Vagina (tissue), 2 donors: ENCODE data around the gene SERINC4. TPM values are rescaled to one million over a fixed set of nuclear protein-coding genes. Genes with fewer than 3 reads are reported as not detected.
A peak's percentile ranks its signal among the peaks of the same experiment; 100 is the strongest.
"Not testable (repeated sequence)": the region's sequence is repeated elsewhere in the genome, so short reads cannot be mapped to it uniquely, and the experiment has no call there.

Source experiments
- DNase-seq, 2 donors: peaks; one replicate each; pipeline ENCODE4 v3.0.0-alpha.2; 2017; ENCODE audit errors: extremely low spot score in 2 of 2
- H3K27ac ChIP-seq: fragments of 200-600 bp; sonication (generic); one replicate; pipeline ENCODE4 v1.5.1; 2019
- H3K27me3 ChIP-seq: fragments of 200-600 bp; sonication (generic); one replicate; pipeline ENCODE4 v1.5.1; 2019
- H3K36me3 ChIP-seq, 2 donors: fragments of 200-600 bp; sonication (generic); one replicate each; pipeline ENCODE4 v1.5.1; 2017 to 2019
- H3K4me1 ChIP-seq: fragments of 200-600 bp; sonication (generic); one replicate; pipeline ENCODE4 v1.5.1; 2019
- H3K4me3 ChIP-seq, 2 donors: fragments of 200-600 bp; sonication (generic); 1 replicate in 1 of 2; 2 replicates in 1 of 2; pipeline ENCODE4 v1.5.1; 2016 to 2019
- H3K9me3 ChIP-seq: fragments of 200-600 bp; sonication (generic); one replicate; pipeline ENCODE4 v1.5.1; 2019
- CTCF ChIP-seq, 3 experiments: fragments of 450-650 bp in 2 of 3; fragments of 200-600 bp in 1 of 3; sonication (generic) in 1 of 3; IDR thresholded peaks; one replicate each; pipeline ENCODE4 v1.5.1; 2017 to 2019; ENCODE audit warnings: antibody characterized with exemption in 3 of 3, mild to moderate bottlenecking in 2 of 3, moderate library complexity in 2 of 3
- POLR2A ChIP-seq, 2 donors: fragments of 450-650 bp; IDR thresholded peaks; one replicate each; pipeline ENCODE4 v1.6.1; 2017; ENCODE audit warnings: antibody characterized with exemption in 2 of 2, mild to moderate bottlenecking in 2 of 2, moderate library complexity in 2 of 2
- POLR2AphosphoS5 ChIP-seq, 2 donors: sonication (generic); formaldehyde crosslinking; IDR thresholded peaks; one replicate each; pipeline ENCODE4 v1.9.0; 2017; ENCODE audit warnings: antibody characterized with exemption in 2 of 2, mild to moderate bottlenecking in 2 of 2, low read depth in 1 of 2; ENCODE audit not compliant: insufficient read depth in 1 of 2
- intact Hi-C: fragments of 100-400 bp; cut with DNase I; formaldehyde crosslinking; loops from one replicate; pipeline ENCODE4 v1.15.1; 2023
- total RNA-seq: library from RNA; depleted of rRNA; stranded (reverse); fragments of >200 nt; gene quantifications from one replicate; pipeline ENCODE4 v1.2.3, GENCODE V29; 2016

Gene SERINC4
- not detected for total RNA-seq

- Histone ChIP-seq H3K9me3 (no peaks in the 10 kb centered on the region), H3K36me3 (peaks cover 0 to 34% of the 10 kb centered on the region in 2 donors), H3K27ac (peak within 1 kb of the TSS; percentile 99), H3K4me1 (peaks cover 51% of the 10 kb centered on the region), H3K4me3 (peak within 1 kb of the TSS; percentile 71 to 85), H3K27me3 (no peaks in the 10 kb centered on the region)
- TF ChIP-seq POLR2A (IDR thresholded peaks at IDR 0.05): no peak
- TF ChIP-seq CTCF (IDR thresholded peaks at IDR 0.05): no peak
- no peak for TF ChIP-seq POLR2AphosphoS5 (IDR thresholded peaks at IDR 0.05; ENCODE audit: insufficient read depth in 1 of 2, low read depth in 1 of 2)
- intact Hi-C loops: no loop called here
- no peak for DNase-seq
These were observed at the start of gene SERINC4 for GRCh38 chr15:43799945-43800285. SERINC4 (minus strand) TSS chr15:43800220; CDS start chr15:43799986, 234 bp downstream.

GRCh38 chr15:43845421-43845820 lies 45.4 kb upstream of the SERINC4 start:
- Histone ChIP-seq H3K9me3 (no peaks in the 10 kb centered on the region), H3K27me3 (no peaks in the 10 kb centered on the region), H3K36me3 (no peaks in the 10 kb centered on the region), H3K27ac (no peak overlapping the region), H3K4me1 (no peaks in the 10 kb centered on the region), H3K4me3 (no peak overlapping the region)
- no peak for TF ChIP-seq POLR2AphosphoS5 (IDR thresholded peaks at IDR 0.05; ENCODE audit: insufficient read depth in 1 of 2, low read depth in 1 of 2)
- no peak for TF ChIP-seq CTCF (IDR thresholded peaks at IDR 0.05)
- TF ChIP-seq POLR2A (IDR thresholded peaks at IDR 0.05): no peak
- no peak for DNase-seq
- intact Hi-C loops: no loop called here

GRCh38 chr15:43832485-43832884 lies 32.5 kb upstream of the SERINC4 start:
- H3K27ac ChIP-seq, H3K27me3 ChIP-seq, H3K4me3 ChIP-seq, intact Hi-C loops, H3K9me3 ChIP-seq, H3K36me3 ChIP-seq, H3K4me1 ChIP-seq, DNase-seq: not testable (repeated sequence)

GRCh38 chr15:43831519-43832052 lies 31.6 kb upstream of the SERINC4 start:
- peaks cover 16% of the 10 kb centered on the region for H3K4me1 ChIP-seq
- H3K27ac ChIP-seq, intact Hi-C loops, H3K9me3 ChIP-seq, H3K4me3 ChIP-seq, H3K36me3 ChIP-seq, DNase-seq, H3K27me3 ChIP-seq: not testable (repeated sequence)

DNA sequence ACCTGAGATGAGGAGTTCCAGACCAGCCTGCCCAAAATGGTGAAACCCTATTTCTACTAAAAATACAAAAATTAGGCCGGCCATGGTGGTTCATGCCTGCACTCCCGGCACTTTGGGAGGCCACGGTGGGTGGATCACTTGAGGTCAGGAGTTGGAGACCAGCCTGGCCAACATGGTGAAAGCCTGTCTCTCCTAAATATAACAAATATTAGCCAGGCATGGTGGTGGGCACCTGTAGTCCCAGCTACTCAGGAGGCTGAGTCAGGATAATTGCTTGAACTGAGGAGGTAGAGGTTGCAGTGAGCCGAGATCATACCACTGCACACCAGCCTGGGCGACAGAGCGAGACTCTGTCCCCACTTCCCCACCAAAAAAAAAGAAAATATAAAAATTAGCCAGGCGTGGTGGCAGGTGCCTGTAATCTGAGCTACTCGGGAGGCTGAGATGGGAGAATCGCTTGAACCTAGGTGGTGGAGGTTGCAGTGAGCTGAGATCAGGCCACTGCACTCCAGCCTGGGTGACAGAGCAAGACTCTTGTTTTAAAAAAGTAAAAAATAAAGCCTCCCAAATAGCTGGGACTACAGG lies 30.8 kb upstream of the SERINC4 start:
- intact Hi-C loops, H3K9me3 ChIP-seq, H3K27me3 ChIP-seq, DNase-seq, H3K4me3 ChIP-seq, H3K36me3 ChIP-seq, H3K27ac ChIP-seq: not testable (repeated sequence)
- peaks cover 23% of the 10 kb centered on the region for H3K4me1 ChIP-seq

- peaks cover 23% of the 10 kb centered on the region for H3K4me1 ChIP-seq
- H3K9me3 ChIP-seq, H3K4me3 ChIP-seq, intact Hi-C loops, H3K36me3 ChIP-seq, H3K27ac ChIP-seq, DNase-seq, H3K27me3 ChIP-seq: not testable (repeated sequence)
These were observed 30.0 kb upstream of the SERINC4 start for GRCh38 chr15:43829951-43830540.

GRCh38 chr15:43828061-43828657 lies 28.1 kb upstream of the SERINC4 start:
- peaks cover 30% of the 10 kb centered on the region for H3K4me1 ChIP-seq
- TF ChIP-seq POLR2A (IDR thresholded peaks at IDR 0.05) (no peak), CTCF (IDR thresholded peaks at IDR 0.05) (no peak), POLR2AphosphoS5 (IDR thresholded peaks at IDR 0.05; ENCODE audit: insufficient read depth in 1 of 2, low read depth in 1 of 2) (no peak)
- no peaks in the 10 kb centered on the region for H3K36me3 ChIP-seq
- H3K4me3 ChIP-seq: no peak overlapping the region
- DNase-seq: no peak
- intact Hi-C loops: no loop called here
- H3K9me3 ChIP-seq: no peaks in the 10 kb centered on the region
- H3K27ac ChIP-seq: no peak overlapping the region
- no peaks in the 10 kb centered on the region for H3K27me3 ChIP-seq
